ENCODE measurements around the gene GHSR.

GRCh38 chr3:172478116-172478515 lies 29.9 kb upstream of the GHSR start:
- TF ChIP-seq, protein P1, sequence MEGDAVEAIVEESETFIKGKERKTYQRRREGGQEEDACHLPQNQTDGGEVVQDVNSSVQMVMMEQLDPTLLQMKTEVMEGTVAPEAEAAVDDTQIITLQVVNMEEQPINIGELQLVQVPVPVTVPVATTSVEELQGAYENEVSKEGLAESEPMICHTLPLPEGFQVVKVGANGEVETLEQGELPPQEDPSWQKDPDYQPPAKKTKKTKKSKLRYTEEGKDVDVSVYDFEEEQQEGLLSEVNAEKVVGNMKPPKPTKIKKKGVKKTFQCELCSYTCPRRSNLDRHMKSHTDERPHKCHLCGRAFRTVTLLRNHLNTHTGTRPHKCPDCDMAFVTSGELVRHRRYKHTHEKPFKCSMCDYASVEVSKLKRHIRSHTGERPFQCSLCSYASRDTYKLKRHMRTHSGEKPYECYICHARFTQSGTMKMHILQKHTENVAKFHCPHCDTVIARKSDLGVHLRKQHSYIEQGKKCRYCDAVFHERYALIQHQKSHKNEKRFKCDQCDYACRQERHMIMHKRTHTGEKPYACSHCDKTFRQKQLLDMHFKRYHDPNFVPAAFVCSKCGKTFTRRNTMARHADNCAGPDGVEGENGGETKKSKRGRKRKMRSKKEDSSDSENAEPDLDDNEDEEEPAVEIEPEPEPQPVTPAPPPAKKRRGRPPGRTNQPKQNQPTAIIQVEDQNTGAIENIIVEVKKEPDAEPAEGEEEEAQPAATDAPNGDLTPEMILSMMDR (IDR thresholded peaks at IDR 0.05): no peak
- no peak for TF ChIP-seq ZFX (IDR thresholded peaks at IDR 0.05; ENCODE audit: borderline replicate concordance)
